NCI-H2227 (cell line): ENCODE results near the gene SELENOM.
"Not testable (repeated sequence)": the region's sequence is repeated elsewhere in the genome, so short reads cannot be mapped to it uniquely, and the experiment has no call there.

ENCODE experiments used
- DNase-seq: peaks from one replicate; lab custom pipeline; 2025; ENCODE audit not compliant: unreplicated experiment; lab: John Stamatoyannopoulos, UW

The SELENOM gene

DNA sequence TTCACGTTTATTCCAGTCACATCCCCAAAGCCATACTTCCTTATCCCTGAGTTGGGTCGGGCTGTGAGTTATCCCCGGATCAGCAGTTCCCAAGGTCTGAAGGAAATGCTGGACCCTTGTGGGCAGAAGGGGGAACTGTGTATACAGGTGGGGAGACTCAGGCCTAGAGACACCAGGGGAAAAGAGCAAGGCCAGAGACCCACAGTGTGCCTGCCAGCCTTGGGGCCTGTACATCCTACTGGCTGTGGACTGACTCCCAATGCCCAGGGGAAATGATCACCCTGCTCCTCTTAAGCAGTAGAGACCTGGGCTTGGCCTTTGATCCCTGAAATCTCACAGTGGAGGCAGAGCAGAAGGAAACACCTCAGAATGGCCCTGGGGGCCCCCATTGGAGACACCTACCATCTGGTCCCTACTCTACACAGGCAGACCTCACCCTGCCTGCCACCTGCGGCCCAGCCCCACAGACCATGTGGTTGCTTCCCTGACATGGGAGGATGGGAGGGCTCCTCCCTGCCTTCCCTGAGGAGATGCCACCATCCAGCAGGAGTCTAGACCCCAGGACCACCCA, 1.3 kb downstream of the SELENOM start:
- no peak for DNase-seq

DNA sequence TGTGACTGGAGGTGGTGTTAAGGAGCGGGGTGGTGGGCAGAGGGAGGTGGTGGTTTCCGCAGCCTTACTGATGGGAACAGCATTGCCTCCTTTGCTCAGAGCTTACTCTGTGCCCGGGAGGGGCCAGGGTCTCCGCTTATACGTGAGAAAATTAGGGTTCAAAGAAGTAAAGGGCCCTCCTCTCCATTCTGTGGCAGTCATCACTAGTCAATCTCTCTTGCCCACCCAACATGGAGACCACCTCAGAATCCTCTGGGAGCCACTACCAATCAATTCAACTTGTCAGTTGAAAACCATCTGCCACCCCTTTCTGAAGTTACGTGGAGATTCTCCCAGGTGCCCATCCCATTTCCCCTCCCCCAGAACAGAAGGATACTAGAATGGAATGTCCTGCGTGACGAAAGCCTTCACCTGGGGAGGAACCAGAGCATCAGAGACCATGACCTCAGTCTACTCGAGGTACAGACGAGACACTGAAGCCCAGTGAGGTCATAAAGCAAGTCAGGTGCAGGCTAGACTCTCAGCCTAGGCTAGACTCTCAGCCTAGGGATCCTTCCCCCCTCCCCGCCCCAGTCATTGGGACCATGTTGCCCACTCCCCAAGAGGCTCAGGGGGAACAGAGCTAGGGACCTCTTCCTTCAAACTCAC, 2.0 kb downstream of the SELENOM start:
- no peak for DNase-seq

DNA sequence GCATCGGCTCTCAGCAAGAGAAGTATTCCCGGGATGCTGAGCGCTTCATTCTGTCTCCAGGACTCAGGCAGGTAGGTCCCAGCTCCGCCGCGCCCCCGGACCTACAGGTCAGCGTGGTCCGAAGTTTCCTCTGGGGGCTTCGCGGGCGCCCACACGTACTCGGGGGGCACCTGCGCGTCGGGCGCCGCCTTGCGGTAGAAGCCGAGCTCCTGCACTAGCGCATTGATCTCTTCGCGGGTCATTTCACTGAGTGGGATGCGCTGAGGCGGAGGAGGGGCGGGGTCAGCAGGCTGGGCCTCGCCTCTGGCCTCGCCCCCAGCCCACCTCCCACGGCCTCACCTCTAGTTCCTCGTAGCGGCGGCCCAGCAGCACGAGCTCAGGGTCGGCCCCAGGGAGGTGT, 2.5 kb downstream of the SELENOM start:
- no peak for DNase-seq

DNA sequence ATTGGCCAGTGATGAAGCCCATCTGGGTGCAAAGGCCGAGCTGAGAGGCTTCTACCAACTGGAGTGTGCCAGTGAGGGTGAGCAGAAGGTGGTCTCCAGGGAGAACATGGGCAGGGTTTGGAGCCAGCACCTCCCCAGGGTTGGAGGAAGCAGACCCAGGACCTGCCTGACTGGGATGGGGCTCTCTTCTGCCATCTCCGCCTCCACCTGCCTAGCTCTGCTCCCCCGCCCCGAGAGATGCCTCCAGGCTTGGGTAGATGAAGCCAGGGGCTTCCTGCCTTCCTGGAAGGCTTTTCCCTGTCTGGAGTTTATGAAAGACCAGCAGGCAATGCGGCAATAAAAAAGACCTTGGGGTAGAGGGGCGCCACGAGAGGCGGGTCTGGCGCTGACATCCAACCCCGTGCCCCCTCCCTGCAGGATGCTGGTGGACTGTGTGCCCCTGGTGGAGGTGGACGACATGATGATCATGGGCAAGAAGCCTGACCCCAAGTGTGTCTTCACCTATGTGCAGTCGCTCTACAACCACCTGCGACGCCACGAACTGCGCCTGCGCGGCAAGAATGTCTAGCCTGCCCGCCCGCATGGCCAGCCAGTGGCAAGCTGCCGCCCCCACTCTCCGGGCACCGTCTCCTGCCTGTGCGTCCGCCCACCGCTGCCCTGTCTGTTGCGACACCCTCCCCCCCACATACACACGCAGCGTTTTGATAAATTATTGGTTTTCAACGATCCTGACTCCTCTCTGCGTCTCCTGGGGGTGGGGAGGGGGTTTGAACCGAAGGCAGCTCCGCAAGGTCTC, 3.3 kb downstream of the SELENOM start:
- DNase-seq: no peak

DNA sequence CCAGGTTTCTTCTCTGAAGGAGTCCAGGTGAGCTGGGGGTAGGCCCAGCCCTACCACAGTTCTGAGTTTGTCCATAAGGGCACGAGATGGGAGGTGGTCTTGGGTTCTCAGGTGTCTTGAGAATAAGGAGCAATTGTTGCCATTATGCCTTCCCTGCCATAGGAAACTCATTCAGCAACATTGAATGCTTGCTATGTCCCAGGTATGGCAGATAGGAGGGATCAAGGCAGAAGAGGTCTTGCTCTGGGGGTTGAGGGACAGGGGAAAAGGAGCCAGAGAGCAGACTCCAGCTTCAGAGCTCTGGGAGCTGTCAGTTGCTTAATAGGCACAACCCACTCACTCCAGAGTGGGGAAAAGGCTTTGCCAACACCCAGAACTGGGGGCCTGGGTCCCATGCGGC, 4.3 kb downstream of the SELENOM start:
- no peak for DNase-seq

DNA sequence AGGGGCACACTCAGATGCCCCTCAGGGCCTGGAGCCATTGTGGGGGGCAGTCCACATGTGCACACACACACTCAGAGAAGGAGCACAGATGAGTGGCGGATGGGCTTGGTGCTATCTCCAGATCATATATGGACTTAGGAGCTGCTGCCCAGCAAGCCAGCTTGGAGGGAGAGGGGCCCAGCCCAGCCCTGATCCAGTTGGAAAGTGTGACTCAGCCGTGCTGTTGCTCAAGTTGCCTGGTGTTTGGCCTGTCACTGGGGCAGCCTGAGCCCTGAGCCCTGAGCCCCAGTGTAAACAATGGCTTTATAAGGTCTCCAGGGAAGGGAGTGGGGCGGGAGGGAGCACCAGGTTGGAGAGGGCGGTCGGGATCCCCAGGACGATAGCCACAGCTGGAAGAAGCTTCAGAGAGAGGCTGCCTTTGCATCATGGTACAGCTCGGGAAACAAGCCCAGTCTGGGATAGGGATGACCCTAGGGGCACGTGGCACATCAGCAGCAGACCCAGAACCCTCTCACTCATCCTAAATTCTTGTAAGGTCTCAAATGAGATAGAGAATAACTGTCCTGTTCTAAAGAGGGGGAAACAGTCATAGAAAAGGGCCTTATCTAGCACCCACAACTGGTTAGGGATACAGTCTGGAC, 4.8 kb downstream of the SELENOM start:
- no peak for DNase-seq

DNA sequence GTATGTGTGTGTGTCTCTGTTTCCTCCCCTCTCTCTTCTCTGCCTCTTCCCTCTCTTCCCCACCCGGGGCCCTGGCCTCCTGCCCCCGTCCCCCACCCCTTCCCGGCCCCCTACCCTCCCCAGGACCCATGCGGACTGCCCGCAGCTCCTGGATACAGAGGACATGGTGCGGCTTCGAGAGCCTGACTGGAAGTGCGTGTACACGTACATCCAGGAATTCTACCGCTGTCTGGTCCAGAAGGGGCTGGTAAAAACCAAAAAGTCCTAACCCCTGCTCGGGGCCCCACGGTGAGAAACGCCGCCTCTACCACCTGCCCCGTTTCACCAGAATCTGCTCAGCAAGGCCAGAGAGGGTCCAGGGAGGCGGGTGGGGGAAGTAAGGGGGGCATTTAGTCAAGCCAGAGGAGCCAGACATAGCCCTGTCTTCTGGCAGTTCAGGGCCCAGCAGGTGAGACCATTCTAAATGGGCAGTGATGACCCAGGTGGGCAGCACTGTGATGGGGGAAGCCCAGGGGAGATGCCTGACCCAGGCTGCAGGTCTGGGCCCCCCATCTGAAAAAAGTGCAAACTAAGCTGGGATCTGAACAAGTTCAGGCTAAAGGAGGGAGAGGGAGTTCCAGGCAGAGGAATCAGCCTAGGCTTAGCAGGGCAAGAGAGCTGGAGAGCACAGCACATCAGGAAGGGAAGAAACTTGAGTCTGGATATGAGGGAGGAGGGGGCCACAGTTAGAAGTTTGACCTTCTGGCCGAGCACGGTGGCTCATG, 6.4 kb downstream of the SELENOM start:
- DNase-seq: no peak

DNA sequence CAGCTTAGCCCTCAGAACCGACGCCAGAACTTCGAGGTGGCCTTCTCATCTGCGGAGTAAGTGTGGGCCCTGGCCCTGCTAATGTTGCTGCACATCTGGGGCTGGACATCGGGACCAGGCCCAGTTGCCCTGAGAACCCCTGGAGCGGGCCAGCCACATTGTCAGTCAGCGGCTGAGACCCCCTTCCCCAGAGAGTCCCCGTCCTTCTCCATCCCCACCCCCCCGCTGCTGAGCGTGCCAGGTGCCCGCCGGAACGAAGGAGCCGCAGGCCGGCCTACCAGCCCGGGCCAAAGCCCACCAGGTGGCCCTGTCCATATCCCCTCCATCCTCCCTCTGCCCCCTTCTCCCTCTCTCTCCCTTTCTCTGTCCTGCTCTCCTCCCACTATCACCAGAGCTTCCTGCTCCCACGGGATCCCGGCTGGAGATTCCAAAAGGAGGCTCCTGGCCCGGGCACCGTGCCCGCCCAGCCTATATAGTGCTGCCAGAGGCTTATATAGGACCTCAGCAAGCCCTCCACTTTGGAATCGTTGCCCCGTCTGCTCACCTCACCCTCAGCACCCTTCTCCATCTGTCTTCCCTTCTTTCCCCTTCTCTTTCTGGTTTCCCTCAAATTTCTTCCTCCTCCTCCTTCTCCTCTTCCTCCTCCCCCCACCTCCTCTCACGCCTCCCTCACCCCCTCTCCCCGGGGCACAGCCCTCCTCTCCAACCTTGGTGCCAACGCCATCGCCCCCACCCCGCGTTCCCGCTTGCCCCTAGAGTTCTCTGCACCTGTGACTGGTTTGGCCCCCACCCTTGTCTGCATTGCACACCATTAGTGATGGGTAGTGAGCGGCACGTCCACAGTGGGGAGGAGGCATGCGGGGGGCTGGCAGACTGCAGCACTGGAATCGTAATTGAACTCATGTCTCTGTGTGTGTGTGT, 7.3 kb downstream of the SELENOM start:
- DNase-seq: no peak

DNA sequence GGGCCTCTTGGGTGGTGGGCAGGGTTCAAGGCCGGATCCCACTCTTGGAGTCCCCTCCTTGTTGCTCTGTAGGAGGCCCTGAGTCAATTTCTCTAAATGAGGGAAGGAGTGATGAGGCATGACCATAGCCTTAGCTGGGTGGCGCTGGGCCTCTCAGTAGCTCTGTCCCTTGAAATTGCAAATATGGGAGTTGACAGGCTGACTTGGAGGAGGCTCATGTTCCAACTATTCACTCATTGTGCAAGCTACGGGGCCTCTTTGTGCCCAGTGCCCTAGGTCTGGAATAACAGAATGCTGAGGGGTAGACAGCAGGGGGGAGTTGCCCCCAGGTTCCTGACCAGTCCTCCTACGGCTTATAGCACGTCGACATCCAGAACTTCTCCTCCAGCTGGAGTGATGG, 8.0 kb downstream of the SELENOM start:
- no peak for DNase-seq

DNA sequence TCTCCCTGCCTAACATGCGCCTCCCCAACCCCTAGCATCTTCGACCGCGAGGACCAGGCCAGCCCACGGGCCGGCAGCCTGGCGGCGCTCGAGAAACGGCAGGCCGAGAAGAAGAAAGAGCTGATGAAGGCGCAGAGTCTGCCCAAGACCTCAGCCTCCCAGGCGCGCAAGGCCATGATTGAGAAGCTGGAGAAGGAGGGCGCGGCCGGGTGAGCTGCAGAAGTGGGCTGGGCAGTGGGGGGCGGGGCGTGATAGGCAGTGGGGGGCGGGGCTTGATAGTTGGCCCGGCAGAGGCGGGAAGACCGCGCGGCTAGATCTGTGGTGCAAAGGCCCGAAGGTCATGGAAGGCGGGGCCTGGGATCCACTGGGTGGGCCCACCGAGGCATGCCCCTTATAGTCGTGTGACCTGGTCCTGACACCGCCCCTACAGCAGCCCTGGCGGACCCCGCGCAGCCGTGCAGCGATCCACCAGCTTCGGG, 8.7 kb downstream of the SELENOM start:
- no peak for DNase-seq

DNA sequence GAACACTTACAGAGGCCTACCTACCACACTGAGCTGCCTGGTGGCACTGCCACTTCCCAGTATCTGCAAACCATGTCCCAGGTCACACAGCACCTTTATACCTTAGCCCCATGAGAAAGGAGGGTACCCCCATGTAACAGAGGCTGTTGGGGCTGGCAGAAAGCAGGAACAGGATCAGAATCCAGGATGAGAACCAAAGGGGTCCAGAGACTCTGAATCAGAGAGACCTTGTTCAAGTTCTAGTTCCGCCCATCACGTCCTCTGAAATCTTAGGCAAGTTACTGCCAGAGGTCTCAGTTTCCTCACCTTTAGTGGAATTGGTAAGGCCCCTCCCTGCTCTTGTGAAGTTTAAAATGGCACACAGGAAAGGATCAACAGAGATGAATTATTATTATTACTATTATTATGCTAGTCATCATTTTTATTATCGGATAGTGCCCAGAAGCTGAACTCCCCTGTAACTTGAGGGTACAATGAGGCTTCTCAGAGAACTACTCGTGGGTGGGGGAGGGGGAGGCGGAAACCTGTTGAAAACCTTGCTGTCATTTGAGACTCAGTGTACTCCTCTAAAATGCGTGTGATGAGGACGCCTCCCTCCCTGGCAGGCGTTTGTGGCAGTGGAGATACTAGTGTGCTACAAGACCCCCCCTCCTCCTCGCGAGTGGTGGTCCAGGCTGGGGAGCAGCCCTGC, 9.3 kb downstream of the SELENOM start:
- DNase-seq: no peak

DNA sequence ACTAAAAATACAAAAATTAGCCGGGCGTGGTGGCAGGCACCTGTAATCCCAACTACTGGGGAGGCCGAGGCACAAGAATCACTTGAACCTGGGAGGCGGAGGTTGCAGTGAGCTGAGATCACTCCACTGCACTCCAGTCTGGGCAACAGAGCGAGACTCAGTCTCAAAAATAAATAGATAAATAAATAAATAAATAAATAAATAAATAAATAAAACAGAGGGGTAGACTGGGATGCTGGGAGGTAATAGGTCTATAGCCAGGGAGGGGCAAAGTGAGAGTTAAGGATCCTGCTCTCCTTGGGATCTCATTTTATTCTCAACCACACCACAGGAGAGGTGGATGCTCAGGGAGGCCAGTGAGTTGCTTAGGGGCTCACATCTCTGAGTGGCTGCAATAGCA, 9.8 kb downstream of the SELENOM start:
- not testable (repeated sequence) for DNase-seq

DNA sequence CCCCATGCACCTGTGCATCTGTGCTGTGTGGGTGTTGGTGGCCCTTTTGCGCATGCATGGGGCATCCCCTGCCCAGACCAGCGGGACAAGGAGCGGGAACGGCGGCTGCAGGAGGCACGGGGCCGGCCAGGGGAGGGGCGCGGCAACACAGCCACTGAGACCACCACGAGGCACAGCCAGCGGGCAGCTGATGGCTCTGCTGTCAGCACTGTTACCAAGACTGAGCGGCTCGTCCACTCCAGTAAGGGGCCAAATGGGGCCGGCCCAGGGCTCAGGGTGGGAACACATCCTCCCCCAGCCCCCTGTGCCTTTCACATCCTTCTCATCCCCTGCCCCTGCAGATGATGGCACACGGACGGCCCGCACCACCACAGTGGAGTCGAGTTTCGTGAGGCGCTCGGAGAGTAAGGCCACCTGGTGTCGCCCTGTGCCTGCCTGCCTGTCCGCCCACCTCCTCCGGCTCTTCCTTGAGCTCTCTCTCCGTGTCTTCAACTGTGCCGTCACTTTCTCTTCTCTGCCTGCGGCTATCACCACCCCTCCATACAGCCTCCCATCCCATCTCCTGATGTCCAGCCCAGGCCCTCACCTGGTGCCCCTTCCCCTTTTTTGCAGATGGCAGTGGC, 10.6 kb downstream of the SELENOM start:
- no peak for DNase-seq

DNA sequence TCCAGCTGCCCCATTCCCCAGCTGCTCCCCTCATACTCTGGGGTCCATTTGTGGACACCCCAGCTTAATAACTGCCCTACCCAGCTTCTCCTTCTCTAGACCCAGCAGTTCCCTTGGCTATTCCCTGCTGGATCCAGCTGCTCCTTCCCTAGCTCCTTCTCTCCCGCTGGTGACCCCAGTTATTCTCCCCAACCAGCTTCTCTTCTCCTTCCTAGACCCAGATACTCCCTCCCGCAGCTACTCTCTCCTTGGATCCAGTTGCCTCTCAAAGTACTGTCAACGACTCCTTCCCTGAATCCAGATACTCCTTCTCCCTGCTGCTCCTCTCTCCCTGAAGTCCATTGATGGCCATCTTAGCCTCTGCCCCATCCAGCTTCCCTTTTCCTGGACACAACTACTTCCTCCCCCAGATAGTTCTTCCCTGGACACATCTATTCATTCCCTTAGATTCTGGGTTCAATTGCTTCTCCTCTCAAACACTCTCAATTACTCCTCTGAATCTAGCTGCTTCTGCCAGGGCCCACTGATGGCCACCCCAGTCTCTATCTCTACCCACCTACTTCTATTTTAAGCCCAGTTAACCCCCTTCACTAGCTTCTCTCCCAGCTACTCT, 11.6 kb downstream of the SELENOM start:
- DNase-seq: no peak

DNA sequence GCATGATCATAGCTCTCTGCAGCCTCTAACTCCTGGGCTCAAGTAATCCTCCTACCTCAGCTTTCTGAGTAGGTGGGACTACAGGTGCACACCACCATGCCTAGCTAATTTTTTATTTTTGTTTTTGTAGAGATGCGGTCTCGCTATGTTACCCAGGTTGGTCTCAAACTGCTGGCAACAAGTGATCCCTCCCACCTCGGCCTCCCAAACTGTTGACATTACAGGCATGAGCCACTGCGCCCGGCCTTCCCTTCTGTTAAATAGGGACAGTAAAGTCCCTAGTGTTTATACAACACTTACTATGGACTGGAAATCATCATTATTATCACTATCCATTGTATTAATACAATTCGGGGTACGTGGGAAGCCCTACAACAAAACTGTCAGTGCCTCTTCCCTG, 12.6 kb downstream of the SELENOM start:
- DNase-seq: no peak

DNA sequence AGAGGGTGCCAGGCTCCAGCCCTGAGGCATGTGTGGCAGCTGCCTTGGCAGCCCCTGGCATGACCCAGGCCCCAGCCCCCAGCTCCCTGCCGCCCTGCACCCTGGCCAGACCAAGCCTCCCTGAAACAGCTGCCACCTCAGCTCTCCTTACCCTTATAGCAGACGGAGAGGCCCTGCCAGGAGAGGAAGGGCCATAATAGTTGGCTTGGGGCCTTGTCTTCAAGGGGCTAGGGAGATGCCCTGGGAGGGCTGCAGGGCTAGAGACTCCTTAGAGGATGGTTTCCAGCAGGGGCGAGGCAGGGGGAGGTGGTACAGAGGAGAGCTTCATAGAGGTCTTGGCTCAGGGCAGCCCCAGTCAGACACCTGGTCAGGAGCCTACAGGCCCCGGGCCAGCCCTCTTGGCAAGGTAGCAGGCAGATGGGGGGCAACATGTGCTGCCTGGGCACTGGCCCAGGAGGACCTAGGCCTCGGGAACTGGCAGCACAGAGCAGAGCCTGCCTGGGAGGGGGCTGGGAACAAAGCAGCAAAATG, 13.3 kb downstream of the SELENOM start:
- DNase-seq: no peak

DNA sequence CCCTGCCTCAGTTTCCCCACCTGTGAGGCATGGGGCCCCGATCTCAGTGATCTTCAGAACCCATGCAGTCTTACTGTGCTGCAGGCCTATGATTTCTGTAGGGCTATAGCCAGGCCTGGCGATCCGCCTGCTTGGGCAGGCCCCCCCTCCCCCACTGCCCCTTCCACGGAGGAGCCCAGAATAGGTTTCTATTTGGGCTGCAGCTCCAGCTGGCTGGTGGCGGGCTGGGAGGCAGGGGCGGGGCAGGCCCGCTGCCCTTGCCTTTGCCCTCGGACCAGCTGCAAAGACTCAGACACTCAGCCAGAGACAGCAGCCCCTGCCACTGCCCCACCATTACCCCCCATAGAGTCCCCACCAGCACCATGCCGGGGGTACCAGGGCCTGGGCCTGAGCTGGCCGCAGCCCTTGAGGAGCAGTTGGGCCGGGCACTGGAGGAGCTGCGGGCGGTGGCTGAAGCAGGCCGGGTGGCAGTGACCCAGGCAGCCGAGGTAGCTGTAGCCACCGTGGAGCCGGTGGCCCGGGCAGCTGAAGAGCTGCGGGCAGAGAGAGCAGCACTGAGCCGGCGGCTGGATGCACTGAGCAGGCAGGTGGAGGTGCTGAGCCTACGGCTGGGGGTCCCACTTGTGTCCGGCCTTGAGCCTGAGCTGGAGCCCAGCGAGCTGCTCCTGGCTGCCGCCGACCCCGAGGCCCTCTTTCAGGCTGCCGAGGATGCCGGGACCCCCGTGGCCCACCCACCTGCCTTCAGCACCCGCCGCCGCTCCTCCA, 14.1 kb downstream of the SELENOM start:
- no peak for DNase-seq

DNA sequence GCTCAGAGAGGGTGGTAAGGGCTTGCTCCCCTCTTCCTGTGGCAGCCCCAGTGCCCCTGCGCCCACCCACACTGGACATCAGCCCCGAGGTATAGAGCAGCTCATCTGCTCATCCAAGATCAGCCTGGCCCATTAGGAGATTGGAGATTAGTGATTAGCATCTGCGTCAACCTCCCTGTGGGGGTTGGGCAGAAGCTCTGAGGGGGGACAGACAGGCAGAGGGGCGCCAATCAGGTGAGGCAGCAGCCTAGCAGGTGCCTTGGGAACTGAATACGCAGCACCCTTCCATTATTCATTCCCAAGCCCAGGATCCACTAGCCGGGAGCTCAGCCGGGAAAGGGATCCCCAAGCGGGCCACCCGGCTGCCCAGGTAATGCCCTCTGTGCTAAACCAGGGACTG, 15.2 kb downstream of the SELENOM start:
- no peak for DNase-seq
